Hippocampal formation (tissue), 2 donors: ENCODE results near the gene PDGFA.

Source experiments
- DNase-seq, 2 donors: peaks; one replicate each; lab custom pipeline; 2025; lab: John Stamatoyannopoulos, UW

The PDGFA gene

DNA sequence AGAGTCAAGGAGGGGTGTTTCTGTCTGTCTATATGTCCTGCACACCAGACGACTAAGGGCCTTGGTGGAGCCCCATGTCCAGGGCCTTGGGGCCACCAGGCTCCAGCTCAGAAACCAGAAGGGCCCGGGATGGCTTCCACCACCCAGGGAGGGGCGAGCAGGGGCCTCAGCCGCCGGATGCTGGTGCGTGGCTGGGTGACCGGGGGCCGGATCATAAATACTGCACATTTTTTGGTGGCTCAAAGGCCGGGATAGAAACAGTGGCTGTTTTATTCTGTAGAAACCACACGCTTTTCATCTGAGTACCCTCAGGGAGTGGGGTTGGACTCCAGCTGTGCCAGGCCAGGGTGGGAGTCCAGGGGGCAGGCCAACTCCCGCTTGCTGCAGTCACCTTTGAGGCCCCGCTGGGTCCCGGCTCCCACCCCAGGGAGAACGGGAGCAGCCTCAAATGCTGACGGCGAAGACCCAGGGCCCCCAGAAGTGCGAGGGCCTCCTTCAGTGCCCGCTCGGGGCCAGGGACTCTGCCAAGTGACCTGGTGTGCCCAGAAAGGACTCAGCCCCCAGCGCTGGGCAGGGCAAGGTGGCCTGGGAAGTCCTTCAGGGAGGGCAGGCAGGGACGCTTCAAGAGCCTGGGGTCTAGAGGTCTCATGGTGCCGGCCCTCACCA is 28.2 kb downstream of the PDGFA start:
- DNase-seq = no peak

DNA sequence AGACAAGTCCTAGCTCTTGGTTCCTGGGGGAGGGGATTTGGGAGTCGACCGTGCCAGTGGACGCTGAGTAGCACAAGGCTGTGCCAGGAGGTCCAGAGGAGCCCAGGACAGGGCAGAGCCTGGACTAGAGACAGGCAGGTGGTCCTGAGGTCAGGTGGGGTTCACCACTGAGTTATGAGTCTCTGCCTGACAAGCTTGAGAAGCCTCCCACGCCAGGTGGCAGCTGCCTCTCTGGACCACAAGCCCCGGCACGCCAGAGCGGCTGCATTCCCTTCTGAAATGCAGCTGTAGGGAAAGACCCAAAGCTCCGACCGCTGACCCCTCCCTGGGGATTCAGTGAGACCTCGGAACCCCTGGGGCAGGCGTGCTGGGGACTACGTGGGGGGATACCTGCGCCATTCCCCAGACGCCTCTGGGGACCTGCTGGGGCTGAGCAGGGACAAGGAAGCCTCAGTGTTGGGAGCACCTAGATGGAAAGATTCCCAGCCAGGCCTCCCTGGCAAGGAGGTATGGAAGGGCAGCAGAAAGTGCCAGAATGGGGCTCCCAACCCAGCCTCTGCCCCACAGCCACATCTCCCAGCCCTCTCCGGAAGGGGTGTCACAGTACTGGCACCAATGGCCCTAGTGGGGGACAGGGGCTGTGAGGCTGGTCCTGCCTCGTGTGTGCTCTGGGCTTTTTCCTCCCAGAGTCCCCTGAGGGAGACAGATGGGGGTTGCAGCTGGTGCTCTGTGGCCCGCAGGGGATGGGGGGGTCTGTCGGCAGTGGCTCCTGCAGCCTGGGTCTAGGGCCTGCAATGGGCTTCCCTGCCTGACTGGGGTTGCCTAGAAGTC is 29.0 kb downstream of the PDGFA start:
- no peak for DNase-seq

DNA sequence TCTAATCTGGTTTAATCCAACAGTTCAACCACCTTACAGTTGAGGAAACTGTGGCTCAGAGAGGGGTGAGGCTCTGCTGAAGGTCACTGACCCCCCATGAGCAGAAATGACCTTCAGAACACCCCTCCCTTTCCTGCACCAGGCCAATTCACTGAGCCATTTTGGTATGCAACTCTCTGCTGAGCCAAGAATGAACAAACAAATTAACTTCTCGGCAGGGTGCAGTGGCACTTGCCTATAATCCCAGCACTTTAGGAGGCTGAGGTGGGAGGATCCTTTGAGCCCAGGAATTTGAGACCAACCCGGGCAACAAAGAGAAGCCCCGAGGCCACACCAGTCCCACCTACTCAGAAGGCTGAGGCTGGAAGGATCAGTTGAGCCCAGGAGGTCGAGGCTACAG is 29.8 kb downstream of the PDGFA start:
- DNase-seq = no peak

DNA sequence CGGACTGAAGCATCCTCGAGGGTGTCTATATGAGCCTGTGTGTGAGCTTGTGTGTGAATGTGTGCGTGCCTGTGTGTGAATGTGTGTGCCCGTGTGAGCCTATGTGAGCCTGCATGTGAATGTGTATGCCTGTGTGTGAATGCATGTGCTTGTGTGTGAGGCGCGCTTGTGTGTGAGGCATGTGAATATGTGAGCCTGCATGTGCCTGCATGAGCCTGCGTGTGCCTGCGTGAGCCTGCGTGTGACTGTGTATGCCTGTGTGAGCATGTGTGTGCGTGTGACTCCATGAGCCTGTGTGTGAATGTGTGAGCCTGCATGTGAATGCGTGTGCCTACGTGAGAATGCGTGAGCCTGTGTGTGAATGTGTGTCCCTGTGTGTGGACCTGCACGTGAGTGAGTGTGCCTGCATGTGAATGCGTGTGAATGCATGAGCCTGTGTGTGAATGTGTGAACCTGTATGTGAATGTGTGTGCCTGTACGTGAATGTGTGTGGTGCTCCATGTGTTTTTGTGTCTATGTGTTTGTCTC is 33.4 kb downstream of the PDGFA start:
- DNase-seq = no peak

DNA sequence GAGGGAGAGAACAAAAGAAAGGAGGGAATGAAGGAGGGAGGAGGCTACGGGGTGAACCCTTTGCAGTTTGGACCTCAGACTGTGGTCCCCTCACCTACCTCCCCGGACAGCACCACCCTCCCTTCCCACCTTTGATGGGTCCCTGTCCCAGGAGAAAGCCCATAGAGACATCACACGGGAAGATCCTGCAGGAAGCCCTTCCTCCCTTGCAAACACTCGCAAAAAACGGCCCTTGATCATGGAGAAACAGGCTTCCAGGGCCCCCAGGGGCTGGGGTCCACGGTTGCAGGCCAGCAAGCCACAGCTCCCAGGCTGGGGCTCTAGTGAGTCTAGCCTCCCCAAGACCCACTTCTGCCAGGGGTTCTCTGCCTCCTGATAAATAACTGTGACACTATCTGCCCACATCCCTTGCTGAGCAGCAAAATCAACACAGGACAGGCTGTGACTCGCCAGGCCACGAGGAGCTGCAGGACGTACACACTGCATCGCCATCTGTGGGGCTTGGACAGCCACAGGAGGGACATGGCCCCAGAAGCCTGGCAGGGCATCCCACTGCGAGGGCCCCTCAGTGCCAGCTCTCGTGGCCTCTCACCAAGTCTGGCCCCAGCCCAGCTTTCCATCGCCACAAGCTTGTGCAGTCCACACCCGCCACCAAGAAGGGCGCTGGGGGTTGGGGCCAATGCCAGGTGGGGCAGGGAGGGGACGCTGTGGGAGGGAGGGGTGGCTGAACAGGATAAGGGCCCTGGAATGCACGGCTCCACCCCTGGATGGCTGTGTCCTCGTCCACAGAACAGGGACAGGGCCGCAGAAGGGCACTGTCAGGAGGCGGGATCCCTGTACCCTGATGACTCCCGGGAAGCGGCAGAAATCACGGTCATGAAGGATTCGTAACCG is 34.2 kb downstream of the PDGFA start:
- no peak for DNase-seq

DNA sequence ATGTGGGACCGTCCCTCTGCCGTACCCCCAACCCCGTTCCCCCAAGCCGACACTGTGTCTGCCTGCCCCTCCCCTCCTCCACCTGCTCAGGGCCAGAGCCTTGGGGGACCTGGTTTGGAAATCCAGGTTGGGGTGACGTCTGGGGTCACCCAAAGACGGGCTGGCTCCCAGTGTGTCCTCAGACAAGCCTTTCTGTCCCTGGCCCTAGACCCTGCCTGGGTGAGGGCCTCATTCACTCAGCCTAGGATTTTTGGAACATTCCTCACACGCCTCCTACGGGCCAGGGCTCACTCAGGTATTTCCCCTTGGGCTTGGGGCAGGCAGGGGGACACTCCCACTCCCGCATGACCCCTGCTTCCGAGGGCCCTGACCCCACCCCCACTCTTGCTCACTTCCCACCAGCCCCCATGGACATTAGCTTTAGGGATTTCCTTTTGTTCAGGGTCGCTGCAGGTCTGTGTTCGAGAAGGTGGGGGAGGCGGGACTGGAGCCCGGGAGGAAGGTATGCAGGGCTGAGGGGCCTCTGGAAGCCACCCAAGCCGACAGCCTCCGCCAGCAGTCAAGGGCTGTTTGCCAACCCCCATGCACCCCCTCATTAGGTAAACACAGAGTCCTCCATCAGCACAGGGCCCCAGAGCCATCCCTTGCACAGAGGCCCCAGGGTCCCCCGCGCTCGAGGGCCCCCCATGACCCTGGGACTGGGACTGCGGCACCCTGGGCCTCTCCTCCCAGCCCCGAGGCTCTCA is 35.1 kb downstream of the PDGFA start:
- DNase-seq = no peak

DNA sequence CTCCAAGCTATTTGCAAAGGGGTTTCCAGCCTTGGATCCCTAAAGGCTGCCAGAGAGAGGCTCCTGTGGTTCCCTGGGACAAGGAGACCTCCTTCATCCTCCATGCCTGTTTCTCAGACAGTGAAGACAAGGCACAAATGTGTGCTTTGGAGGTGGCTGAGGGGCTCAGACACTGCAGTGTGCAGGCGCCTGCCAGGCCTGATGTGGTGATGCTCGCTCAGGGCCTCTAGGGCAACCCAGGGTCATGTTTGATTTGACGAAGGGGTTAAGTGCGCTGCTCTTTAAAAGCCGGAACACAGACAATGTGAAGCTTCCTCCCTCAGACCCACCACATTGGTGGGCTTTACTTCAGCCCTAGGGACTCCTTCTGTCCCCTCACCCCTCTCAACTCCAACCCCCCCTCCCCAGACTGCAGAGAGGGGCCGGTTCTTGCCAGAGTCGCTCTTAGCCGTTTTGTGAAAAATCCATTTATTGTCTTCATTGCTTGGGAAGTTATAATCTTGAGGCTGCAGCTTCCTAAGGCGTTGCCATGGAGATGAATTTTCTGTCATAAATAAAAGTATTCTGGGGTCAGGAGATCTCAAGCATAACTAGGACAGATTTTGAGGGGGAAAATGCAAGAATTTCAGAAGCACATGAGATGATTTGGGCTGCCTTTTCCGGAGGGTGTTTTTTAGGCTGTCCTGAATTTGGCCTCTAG is 35.8 kb downstream of the PDGFA start:
- no peak for DNase-seq

DNA sequence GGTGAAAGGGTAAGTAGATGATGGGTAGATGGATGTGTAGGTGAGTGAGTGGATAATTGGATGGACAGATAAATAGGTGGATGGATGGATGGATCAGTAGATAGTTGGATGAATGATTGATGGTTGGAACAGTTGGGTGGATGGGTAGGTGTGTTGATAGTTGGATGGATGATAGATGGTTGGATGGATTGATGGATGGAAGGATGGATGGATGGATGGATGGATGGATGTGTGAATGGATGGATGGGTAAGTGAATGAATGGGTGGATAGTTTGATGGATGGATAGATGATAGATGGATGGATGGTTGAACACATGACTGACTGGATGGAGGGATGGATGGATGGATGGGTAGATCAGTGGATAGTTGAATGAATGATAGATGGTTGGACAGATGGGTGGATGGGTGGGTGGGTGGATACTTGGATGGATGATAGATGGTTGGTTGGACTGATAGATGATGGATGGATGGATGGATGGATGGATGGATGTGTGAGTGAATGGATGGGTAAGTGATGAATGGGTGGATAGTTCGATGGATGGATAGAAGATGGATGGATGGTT is 37.0 kb downstream of the PDGFA start:
- no peak for DNase-seq

DNA sequence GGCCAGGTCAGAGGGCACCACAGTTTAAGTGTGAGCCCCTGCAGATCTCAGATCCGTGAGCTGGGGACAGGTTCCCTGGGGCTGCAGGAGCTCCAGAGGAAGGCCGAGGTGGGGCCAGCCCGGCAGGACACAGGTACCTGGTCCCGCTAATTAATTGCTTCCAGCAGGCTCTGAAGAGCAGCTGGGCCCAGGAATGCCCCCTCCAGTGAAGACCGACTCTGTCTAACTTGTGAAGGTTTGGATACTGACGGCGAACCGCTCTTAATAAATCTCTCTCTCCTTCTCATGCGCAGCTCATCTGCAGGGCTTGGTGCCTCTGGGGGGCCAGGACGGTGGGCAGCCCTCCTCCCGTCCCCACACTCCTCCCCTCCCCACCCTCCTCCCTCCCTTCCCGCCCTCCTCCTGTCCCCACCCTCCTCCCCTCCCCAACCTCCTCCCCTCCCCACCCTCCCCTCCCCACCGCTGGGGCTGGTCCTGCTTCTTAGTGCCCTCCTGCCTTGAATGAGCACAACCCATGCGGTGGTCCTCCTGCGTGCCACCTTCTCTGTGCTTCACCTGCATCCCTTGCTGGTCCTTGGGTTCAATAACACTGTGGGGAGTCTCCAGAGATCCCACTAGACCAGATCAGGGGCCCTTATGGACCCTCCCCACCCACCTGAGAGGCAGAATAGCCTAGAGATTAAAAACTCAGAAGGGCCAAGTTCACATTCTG is 38.3 kb downstream of the PDGFA start:
- DNase-seq = no peak

DNA sequence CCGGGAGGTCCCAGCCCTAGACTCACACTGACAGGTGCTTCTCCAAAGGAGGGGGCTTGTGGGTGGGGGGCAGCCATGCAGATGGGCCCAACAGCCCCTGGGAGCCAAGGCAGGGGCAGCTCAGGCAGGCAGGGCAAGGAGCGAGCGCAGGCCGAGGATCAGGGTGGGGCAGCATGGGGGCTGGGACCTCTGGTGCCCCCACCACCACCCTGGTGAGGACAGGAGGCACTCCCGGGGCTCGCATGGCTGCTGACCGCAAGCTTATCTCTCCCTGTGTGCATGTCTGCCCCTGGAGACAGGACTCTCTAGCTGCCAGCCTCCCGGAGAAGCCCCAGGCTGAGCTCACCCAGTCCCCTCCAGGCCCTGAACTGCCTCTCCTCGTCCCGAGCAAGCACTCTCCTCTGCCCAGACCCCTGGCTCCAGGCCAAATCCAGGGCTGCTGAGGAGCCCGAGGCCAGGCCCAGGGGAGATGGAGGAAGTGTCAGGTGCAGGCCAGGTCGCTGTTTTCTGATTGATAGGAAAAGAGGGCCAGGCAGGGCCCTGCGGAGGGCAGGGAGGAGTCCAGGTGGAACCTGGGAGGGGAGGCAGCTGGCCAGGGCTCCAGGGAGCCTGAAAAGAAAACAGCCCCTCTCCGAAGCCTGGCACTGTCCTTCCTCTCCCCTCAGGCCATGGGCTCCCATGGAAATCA is 39.0 kb downstream of the PDGFA start:
- DNase-seq = no peak

DNA sequence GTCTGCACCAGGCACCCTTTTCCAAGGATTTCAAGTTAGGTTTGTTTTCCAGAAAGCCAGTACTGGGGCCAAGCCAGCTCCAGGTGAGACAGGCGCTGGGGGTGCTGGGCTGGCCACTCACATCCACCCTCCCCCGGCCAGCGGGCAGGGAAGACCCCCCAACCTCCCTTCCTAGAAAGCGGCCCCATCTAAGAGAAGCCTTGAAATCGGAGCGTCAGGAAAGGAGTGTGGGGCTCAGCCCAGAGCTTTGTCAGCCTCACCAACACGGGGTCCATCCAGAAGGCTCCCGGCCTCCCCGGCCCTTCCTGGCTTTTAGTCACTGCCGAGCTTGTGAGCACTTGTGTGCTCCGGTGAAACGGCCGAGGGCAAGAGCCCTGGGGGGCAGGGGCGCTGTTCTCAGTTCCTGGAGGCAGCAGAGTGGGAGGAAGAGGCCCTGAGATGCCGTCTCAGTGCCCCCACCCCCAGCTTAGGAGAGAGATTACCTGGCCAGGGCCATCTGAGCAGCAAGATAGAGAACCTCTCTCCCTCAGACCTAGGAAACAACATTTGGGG is 39.6 kb downstream of the PDGFA start:
- DNase-seq = no peak

DNA sequence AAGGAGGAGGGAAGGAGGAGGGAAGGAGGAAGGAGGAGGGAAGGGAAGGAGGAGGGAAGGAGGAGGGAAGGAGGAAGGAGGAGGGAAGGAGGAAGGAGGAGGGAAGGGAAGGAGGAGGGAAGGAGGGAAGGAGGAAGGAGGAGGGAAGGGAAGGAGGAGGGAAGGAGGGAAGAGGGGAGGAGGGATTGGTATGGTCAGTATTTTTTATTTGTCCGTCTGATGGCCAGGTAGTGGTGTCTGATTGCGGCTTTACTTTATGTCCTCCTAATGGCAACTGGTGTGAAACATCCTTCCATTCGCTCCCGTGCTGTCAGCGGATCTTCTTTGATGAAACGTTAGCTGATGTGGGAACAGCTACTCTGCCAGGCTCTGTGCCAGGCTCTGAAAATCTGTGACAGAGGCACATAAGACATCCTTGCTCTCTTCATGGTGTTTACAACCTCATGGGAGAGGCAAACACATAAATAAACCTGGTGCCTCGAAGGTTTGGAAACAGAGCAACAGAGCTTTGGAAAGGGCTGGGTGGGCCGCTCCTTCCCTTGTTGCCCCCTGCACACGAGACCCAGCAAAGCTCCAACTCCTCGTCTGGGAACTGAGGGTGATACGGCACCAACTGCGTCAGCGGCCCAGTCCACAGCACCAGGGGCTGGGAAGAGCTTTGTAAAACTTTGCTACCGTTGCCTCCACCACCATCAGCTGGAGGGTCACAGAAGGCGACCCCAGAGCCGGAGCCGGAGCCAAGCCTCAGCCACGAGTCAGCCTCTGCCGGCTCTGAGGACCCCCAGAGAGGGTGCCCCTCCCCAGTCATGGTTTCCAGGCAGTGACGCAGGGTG is 40.3 kb downstream of the PDGFA start:
- no peak for DNase-seq

DNA sequence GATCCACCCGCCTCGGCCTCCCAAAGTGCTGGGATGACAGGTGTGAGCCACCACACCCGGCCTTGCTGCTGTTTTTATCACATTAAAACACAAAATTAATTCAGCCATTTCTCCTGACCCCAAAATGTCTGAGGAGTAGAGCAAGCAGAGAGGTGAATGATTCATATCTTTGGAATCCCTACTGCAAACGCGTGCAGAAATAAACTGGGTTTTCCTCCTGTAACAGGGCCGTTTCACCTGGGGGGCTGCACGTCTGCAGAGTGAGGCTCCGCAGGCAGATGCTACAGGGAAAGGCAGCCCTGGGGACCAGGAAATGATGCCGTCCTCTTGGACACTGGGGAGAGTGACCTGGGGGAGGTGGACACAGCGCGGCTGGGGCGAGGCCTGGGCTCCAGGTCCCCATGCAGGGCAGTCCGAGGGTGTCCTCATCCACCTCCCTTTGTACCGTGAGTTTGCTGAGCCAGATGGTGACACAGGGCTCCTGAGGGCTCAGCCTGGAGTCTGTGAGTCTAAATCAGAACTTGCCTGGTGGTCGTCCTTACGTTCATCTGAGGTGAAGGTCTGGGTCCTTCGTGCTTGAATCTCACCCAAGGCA is 41.9 kb downstream of the PDGFA start:
- DNase-seq = no peak

DNA sequence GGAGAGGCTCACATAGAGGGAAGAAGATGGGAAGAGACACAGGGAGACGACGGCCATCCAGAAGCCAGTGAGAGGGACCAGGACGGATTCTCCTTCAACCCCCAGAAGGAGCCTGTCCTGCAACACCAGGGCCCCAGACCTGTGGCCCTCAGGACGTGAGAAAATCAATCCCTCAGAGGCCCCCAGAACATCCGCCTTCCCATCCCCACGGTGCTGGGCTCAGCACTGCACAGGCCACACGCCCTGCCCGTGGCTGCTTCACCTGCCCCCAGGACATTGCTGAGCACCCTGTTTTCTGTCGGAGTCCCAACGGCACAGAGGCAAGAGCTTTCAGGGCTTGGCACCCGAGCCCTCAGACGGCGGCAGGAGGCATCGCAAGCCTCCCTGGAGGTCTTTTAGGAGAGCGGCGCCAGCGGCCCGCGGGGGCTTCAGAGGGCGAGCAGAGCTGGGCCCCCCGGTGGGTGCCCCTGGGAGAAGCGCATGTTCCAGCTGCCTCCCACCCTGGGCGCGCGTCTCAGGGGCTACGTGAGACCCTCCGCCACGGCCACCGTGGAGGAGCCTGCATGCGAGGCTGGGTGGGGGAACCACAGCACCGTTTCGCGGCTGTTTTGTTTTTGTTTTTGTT is 42.8 kb downstream of the PDGFA start:
- no peak for DNase-seq

DNA sequence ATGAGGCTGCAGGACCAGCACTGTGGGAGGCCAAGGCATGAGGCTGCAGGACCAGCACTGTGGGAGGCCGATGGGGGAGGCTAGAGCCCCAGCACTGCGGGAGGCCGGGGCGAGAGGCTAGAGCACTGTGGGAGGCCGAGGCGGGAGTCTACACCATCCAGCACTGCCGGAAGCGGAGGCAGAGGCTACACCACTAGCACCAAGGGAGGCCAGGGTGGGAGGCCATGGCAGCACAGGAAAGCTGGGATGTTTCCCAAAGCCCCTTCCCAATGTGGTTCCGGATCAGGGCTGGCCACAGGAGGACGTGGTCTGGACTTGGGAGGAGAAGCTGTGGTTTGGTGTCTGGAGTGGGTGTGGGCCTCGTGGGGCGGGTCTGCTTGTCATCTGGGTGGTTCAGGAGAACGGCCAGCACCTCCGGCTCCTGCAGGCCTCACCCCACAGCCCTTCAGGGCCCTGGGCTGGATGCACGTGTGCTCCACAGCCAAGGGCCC is 43.6 kb downstream of the PDGFA start:
- DNase-seq = no peak

DNA sequence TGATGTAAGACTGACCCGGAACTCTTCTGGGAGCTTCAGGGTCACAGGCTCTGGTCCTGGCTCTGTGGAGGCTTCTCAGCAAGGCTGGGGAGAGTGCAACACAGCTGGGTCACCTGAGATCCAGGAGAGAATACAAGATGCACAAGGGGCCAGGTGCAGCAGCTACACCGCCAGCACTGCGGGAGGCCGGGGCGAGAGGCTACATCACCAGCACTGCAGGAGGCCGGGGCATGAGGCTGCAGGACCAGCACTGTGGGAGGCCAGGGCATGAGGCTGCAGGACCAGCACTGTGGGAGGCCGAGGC is 44.3 kb downstream of the PDGFA start:
- DNase-seq = no peak
